ENCODE results near the gene MCRS1. TPM values are rescaled to one million over a fixed set of nuclear protein-coding genes. Genes with fewer than 3 reads are reported as not detected.
A peak's percentile ranks its signal among the peaks of the same experiment; 100 is the strongest.

The MCRS1 gene
- total RNA-seq, 1 donor from 2014 or later: 88.9 TPM

GRCh38 chr12:49584591-49584990 is 16.6 kb upstream of the MCRS1 start:
- no peak for ATAC-seq
- DNase-seq (ENCODE audit: missing footprints): no peak
- intact Hi-C loops (cut with DNase I): loop anchor here (5.0 kb wide), 1 partner anchor 72 kb away; no protein-coding TSS in a partner anchor

DNA sequence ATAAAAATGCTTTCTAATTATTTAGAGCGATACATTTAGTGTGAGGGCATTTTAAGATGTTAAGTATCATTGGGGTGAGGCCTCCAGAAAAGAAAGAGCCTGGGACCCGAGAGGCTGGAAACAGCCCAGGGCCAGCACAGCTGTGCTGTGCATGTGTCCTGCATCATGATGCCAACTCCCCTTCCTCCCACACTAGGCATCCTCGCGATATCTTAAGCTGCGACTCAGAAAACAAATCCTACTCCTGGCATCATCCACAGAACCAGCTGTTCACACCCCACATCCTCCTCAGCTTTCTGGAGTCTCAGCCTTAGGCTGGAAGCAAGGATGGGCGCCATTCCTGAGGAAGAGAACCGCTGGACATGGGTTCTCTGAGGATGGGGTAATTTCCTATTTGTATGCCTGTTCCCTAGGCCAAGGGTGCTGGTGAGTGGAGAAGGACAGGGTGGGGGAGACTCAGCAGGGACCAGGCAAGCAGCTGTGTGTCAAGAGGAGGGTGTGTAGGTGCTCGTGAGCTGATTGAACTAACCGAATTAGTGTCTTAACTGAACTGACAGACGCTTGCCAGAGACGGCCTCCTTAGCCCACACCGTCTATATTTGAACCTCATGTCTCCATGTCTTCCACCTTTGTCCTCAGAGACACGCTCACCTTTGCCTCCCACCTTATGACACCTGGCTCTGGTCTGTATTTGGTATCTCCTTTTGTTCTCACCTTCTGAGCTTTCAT is 15.6 kb upstream of the MCRS1 start:
- ATAC-seq (peak; percentile 23), DNase-seq (ENCODE audit: missing footprints) (no peak)
- intact Hi-C loops (cut with DNase I): loop anchor here (5.0 kb wide), 1 partner anchor 71 kb away; no protein-coding TSS in a partner anchor

GRCh38 chr12:49582850-49583249 is 14.9 kb upstream of the MCRS1 start:
- DNase-seq (ENCODE audit: missing footprints) (no peak), ATAC-seq (peak; percentile 65)
- intact Hi-C loops (cut with DNase I): loop anchor here (5.0 kb wide), 1 partner anchor 71 kb away; no protein-coding TSS in a partner anchor

- intact Hi-C loops (cut with DNase I): loop anchor here (5.0 kb wide), 1 partner anchor 70 kb away; no protein-coding TSS in a partner anchor
- DNase-seq (ENCODE audit: missing footprints): no peak
- ATAC-seq: no peak
These were observed 14.3 kb upstream of the MCRS1 start for GRCh38 chr12:49582201-49582600.

GRCh38 chr12:49580572-49581535 is 12.9 kb upstream of the MCRS1 start:
- intact Hi-C loops (cut with DNase I): loop anchor here (1.0 to 5.0 kb wide), 2 partner anchors 69 to 223 kb away; no protein-coding TSS in a partner anchor
- DNase-seq (ENCODE audit: missing footprints) (no peak), ATAC-seq (peak; percentile 74)

DNA sequence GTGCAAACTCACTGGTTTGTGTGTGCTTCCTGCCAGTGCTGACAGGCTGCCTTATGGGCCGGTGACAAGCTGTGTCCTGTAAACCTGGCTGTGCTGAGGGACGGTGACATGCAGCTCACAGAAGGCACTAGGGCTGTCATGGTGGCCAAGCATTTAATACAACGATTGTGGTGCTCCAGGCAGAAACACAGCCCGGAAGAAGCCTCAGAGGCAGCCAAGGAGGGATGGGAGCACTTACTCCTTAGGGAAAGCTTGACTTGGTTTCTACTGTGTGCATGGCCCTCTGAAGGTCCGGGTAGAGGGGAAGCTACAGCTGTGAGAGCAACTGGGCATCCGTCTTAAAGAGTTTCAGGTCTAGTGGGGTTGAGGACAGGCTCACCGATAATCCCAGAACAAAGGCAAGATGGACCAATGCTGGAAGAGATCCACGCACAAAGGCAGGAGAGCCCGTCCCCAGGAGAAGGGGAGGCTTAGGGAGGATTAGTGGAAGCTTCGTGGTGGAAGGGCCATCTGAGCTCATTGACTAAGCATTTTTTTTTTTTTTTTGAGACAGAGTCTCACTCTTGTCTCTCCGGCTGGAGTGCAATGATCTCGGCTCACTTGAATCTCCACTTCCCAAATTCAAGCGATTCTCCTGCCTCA is 10.7 kb upstream of the MCRS1 start:
- ATAC-seq (no peak), DNase-seq (ENCODE audit: missing footprints) (no peak)
- intact Hi-C loops (cut with DNase I): no loop called here

DNA sequence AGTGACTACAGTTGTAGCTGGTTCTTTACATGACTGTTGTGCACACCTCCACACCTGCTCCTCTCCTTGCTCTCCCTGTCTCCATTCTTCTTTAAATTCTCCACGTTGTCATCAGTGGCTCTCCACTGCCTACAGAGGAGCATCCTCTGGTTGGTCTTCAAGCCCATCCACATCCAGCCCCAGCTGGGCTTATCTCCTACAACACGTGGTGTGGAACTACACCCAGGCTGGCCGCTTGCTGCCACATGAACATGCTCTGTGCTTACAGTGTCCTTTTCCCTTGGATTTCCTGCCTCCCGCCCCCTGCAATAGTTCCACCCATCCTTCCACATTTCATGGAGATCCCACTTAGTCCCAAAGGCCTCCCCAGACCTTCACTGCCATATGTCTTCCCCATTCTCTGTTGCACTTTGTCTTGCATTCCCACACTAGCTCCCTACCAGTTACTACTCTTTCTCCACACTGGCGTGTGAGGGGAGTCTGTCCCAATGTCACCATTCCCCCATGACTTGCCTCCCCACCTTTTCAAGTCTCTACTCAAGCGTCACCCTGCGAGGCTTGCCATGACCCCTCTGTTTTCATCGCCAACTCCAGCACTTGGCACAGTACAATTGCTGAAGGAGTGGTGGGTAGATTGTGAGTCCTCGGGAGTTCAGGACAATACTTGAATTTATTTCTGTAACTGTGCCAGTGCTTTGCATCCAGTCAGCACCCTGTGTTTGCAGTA is 9.8 kb upstream of the MCRS1 start:
- intact Hi-C loops (cut with DNase I): no loop called here
- no peak for DNase-seq (ENCODE audit: missing footprints)
- no peak for ATAC-seq

- ATAC-seq: no peak
- intact Hi-C loops (cut with DNase I): no loop called here
- DNase-seq (ENCODE audit: missing footprints): no peak
These were observed 660 bp upstream of the MCRS1 start for GRCh38 chr12:49568442-49569162.

- ATAC-seq (peak; percentile 2), DNase-seq (ENCODE audit: missing footprints) (no peak)
- intact Hi-C loops (cut with DNase I): no loop called here
These were observed 686 bp downstream of the MCRS1 start for GRCh38 chr12:49567302-49567610.

GRCh38 chr12:49566361-49566760 is 1.6 kb downstream of the MCRS1 start:
- no peak for ATAC-seq
- DNase-seq (ENCODE audit: missing footprints): no peak
- intact Hi-C loops (cut with DNase I): no loop called here

DNA sequence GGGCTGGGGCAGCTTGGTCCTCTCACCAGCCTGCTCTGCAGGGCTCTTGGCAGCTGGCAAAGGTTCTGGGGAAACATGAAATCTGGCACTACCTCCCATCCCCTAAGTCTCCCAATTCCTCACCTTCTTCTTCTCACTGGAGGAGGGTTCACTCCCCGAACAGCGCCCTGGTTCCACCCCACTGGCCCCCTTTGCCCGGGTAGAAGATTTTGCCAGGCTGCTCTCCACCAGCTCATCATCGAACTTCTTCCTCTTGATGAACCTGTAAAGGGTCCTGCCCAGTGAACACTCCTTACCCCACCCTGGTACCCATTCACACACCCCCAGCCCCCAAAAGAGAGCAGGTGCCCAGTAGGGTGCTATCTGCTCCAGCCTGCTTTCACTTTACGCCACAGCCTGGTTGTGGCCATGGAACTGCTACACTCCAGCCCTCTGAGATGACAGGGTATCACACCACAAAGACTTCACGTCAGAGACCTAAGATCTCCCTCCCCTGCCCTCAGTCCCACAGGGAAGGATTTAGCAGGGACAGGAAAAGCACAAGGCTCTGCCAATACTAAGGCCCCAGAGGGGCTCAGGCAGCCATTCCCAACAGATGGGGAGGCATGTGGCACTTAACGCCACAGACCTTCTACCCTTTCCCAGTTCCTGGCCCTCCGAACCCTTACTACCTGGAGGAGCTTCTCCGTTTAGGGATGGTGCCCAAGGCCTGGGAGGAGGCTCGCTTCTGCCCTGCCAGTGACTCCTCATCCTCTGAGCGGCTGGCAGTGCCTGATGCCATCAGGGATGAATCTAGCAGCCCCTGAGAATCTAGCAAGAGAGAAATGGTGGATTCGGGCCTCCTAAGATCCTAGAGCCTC is 2.3 kb downstream of the MCRS1 start:
- intact Hi-C loops (cut with DNase I): no loop called here
- no peak for ATAC-seq
- no peak for DNase-seq (ENCODE audit: missing footprints)

DNA sequence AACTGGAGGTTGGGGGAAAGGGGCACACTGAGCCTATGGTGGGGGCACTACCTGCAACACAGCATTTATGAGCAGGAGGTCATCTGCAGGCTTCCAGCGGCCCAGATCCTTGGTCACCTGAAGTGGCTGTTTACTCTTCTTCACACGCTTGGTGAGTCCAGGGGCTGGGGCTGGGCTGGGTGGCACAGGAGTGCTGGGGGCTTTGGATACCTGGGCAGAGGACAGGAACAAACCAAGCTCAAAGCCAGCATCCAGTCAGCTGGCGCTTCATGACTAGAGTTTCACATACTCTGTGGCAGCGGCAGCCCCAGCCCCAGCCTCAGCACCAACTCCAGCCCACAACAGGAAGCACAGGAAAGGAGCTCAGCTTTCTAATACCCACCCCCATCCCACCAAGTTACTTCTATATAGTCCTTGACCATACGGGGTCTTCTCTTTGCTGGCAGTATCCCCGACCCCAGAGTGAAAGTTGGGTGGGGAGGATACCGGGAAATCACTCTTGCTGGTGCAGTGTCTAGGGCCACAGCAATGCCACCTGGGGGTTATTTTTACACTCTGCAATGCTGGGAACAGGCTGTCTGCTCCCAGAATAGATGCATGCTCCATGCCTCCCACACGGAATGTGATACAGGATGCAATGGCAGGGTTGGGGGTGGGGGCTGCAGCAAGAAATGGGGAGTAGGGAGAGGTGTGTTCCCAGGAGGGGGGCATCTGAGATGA is 3.1 kb downstream of the MCRS1 start:
- no peak for DNase-seq (ENCODE audit: missing footprints)
- peak; percentile 82 for ATAC-seq
- intact Hi-C loops (cut with DNase I): no loop called here

DNA sequence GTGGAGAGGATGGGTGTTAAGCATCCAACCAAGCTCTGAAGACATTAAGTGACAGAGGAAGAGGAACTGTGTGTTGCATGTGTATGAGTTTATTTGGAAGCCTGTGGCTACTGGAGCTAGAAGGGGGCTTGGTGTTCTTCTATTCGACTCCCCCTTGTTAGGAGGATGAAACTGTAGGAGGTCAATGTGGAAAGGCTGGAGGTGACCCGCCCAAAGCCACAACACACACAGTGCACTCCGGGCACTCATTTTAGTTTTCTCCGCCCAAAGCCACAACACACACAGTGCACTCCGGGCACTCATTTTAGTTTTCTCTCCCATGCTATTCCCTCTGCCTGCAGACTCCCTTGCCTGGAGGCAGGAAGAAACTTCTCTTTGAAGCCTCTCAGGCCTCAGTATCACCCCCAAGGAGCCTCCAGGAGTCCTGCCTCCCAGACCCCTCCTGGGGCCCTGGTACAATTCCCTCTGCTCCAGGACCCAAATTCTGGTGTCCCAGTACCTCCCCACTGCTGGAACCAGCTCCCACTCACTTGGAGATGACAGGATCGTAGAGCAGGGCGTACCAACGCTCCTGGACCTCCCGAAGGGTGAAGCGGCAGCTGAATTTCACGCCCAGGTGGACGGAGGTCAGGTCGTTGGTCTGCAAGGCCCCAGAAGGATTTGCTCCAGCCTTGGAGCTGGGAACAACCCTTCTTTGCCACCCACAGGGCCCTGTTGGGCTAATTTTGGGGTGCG is 3.8 kb downstream of the MCRS1 start:
- ATAC-seq (no peak), DNase-seq (ENCODE audit: missing footprints) (no peak)
- intact Hi-C loops (cut with DNase I): no loop called here

- ATAC-seq (no peak), DNase-seq (ENCODE audit: missing footprints) (no peak)
- intact Hi-C loops (cut with DNase I): no loop called here
These were observed 5.1 kb downstream of the MCRS1 start for GRCh38 chr12:49562831-49563230.

GRCh38 chr12:49562233-49562632 is 5.7 kb downstream of the MCRS1 start:
- intact Hi-C loops (cut with DNase I): no loop called here
- no peak for DNase-seq (ENCODE audit: missing footprints)
- no peak for ATAC-seq

DNA sequence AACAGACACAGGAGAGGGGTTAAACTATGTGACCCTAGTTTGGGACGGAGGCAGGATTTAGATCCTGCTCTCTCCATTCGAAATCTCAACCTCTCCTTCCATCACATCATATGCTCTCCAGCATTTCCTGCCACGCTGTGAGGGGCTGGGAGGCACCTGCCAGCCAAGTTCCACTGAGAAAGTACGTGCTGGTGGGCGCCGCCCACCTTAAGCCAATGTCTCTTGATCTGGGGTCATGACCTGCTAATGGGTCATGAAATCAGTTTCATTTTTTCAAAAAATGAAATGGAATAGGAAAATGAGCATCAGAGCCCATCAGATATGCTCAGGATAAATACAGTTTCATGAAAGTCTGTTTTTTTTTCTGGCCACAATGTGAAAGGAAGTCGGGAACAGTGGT is 7.2 kb downstream of the MCRS1 start:
- intact Hi-C loops (cut with DNase I): no loop called here
- DNase-seq (ENCODE audit: missing footprints): no peak
- ATAC-seq: no peak

Measured in Right ventricle myocardium inferior (tissue), 1 donor.